ENCODE measurements around the gene CCDC93. TPM values are rescaled to one million over a fixed set of nuclear protein-coding genes. Genes with fewer than 3 reads are reported as not detected.

Gene CCDC93
- total RNA-seq, 2 donors from 2014 or later: 11.0 to 21.7 TPM

DNA sequence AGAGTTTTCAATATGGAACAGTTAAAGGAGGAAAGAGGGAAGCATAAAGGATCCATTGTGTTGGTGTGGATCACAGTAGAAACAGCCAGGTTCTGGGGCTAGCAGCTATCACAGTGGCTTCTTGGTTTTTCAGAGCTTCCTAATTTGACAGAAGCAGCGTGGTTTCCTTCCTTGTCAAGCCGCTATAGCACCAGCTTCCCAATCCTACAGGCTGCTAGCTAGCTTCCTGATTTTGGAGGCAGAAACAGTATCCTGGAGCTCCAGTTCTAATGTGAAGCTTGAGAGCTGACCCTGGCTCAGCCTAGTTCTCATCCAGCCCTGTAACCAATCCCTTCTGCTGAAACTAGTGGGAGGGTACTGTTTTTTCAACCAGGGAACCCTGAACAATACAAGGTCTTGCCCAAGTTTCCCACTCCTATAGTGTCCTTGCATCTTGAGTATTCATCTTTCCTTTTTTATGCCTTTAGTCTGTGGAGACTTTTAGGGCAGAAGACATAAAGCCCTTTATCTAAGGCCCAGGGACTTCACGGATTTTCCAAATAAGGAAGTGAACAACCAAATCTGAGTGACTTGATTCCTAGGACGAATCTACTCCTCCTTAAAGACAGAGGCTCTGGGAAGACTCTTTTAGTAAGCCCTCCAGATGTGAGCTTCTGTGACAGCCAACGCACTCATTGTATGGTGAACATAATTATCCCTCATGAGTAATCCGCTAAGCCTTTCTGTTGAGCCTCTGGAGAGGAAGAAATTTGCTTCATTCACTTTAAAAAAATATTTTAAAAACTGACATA lies 33.8 kb downstream of the CCDC93 start:
- TF ChIP-seq, protein P1, sequence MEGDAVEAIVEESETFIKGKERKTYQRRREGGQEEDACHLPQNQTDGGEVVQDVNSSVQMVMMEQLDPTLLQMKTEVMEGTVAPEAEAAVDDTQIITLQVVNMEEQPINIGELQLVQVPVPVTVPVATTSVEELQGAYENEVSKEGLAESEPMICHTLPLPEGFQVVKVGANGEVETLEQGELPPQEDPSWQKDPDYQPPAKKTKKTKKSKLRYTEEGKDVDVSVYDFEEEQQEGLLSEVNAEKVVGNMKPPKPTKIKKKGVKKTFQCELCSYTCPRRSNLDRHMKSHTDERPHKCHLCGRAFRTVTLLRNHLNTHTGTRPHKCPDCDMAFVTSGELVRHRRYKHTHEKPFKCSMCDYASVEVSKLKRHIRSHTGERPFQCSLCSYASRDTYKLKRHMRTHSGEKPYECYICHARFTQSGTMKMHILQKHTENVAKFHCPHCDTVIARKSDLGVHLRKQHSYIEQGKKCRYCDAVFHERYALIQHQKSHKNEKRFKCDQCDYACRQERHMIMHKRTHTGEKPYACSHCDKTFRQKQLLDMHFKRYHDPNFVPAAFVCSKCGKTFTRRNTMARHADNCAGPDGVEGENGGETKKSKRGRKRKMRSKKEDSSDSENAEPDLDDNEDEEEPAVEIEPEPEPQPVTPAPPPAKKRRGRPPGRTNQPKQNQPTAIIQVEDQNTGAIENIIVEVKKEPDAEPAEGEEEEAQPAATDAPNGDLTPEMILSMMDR (IDR thresholded peaks at IDR 0.05): no peak
- Histone ChIP-seq H3K4me3 (no peak overlapping the region), H3K4me1 (ENCODE audit: control insufficient read depth in 1 of 2, low read depth in 2 of 2) (peaks cover 5 to 8% of the 10 kb centered on the region in 2 donors), H3K27me3 (replicated peaks; ENCODE audit: insufficient read depth) (no peaks in the 10 kb centered on the region), H3K27ac (peak overlapping the region in 1 of 2 donors; percentile 46), H3K9me3 (no peaks in the 10 kb centered on the region), H3K36me3 (peaks cover 8% of the 10 kb centered on the region)
- ATAC-seq (ENCODE audit: insufficient number of reproducible peaks, low FRiP score, low read depth) (no peak), DNase-seq (ENCODE audit: low spot score) (no peak)

DNA sequence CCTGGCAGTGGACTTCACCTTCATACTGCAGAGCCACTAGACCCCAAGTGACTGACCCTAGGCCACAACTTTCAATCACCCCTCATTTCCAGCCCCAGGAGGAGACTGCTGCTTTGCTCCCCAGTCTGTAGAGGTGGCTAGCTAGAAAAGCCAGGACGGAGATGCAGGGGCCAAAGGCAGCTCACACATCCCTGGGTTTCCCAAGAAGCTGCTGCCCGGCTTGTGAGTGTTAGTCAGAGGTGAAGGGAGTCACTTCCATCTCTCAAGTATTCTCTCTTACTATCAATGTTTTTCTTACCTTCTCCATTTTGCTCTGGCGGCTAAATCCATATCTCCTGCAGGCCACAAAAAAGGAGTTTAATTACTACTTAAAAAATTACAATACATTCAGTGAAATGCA lies 36.2 kb downstream of the CCDC93 start:
- DNase-seq (ENCODE audit: low spot score): no peak
- H3K36me3 ChIP-seq: peaks cover 27% of the 10 kb centered on the region
- TF ChIP-seq, protein P1 (IDR thresholded peaks at IDR 0.05): no peak
- H3K27ac ChIP-seq: no peak overlapping the region
- H3K27me3 ChIP-seq (replicated peaks; ENCODE audit: insufficient read depth): no peaks in the 10 kb centered on the region
- H3K9me3 ChIP-seq: no peaks in the 10 kb centered on the region
- H3K4me1 ChIP-seq (ENCODE audit: control insufficient read depth in 1 of 2, low read depth in 2 of 2): peaks cover 5 to 8% of the 10 kb centered on the region in 2 donors
- no peak overlapping the region for H3K4me3 ChIP-seq
- no peak for ATAC-seq (ENCODE audit: insufficient number of reproducible peaks, low FRiP score, low read depth)

DNA sequence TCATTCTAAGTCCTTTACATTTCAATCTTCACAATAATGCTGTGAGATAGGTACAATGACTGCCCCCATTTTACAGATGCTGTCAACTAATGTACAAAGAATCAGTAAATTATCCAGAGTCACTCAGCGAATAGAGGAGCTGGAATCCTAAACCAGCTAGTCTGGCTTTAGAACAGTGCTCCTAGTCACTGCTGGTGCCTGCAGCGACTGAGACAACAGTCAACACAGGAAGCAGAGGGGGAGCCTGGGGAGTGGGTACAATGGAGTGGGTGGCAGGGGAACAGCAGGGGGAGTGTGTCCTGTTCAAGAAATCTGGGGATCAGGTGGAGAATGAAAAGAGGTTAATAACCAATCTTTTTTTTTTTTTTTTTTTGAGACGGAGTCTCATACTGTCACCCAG lies 37.3 kb downstream of the CCDC93 start:
- H3K27me3 ChIP-seq (replicated peaks; ENCODE audit: insufficient read depth): no peaks in the 10 kb centered on the region
- no peaks in the 10 kb centered on the region for H3K9me3 ChIP-seq
- peaks cover 35% of the 10 kb centered on the region for H3K36me3 ChIP-seq
- no peak overlapping the region for H3K27ac ChIP-seq
- DNase-seq (ENCODE audit: low spot score): no peak
- no peak overlapping the region for H3K4me3 ChIP-seq
- no peak for ATAC-seq (ENCODE audit: insufficient number of reproducible peaks, low FRiP score, low read depth)
- H3K4me1 ChIP-seq (ENCODE audit: control insufficient read depth in 1 of 2, low read depth in 2 of 2): peaks cover 5 to 8% of the 10 kb centered on the region in 2 donors
- TF ChIP-seq, protein P1 (IDR thresholded peaks at IDR 0.05): no peak

DNA sequence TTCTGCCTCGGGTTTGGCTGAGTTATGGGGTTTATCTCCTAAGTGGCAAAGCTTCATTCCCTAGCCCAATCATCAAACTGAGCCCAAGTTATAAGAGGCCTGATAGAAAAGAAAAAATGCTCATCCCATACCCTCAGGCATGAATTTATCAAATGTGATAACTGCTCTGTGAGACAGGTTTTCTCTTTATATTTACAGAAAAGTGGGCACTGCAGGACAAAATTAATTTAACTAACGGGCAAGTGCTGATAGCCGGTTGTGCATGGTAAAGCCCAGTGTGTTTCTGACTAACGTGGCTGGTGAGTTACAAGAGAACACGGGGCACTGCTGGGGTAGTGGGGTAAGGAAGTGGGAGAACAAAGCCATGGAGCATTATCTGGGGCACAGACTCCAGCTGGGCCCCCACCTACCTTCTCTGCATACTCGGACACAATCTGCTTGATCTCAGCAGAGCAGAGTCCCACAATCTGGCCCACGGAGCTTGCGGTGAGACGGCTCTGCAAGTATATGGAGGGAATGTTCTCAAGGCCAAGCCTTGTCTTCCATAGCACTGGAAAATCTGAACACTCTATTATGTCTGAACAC lies 40.3 kb downstream of the CCDC93 start:
- DNase-seq (ENCODE audit: low spot score) (no peak), ATAC-seq (ENCODE audit: insufficient number of reproducible peaks, low FRiP score, low read depth) (no peak)
- H3K4me1 ChIP-seq (ENCODE audit: control insufficient read depth in 1 of 2, low read depth in 2 of 2): no peaks in the 10 kb centered on the region
- no peaks in the 10 kb centered on the region for H3K27me3 ChIP-seq (replicated peaks; ENCODE audit: insufficient read depth)
- H3K4me3 ChIP-seq: no peak overlapping the region
- H3K27ac ChIP-seq: no peak overlapping the region
- TF ChIP-seq, protein P1 (IDR thresholded peaks at IDR 0.05): no peak
- peaks cover 42% of the 10 kb centered on the region for H3K36me3 ChIP-seq
- H3K9me3 ChIP-seq: no peaks in the 10 kb centered on the region

DNA sequence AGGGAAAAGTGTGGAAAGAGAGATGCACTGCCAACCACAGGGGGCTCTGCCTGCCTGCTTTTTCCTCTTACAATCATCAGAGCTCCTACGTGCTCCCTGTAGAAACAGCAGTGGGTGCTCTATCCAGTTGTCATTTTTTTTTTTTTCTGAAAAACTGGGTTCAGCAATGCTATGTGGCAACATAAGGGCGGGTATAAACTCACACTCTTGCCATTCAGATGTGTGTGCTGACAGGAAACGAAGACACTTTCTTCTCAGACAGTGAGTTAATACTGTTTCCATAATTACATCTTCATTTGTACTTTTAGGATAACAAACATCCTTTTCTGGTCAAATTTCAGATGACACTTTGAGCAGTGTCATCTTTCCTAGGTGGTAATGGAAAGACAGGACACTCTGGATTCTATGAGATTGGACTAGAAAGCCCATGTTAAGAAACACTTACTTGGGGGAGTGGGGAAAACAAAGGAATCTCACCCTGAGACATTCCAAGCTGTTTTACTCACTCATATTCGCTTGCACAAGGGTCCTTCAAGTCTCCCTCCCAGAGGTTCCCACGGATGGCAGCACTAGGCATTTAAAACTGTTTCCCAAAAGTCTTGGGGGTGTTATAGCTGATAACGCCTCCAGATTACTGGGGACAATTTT lies 41.3 kb downstream of the CCDC93 start:
- Histone ChIP-seq H3K36me3 (peaks cover 42% of the 10 kb centered on the region), H3K9me3 (no peaks in the 10 kb centered on the region), H3K27ac (no peak overlapping the region), H3K27me3 (replicated peaks; ENCODE audit: insufficient read depth) (no peaks in the 10 kb centered on the region), H3K4me3 (no peak overlapping the region), H3K4me1 (ENCODE audit: control insufficient read depth in 1 of 2, low read depth in 2 of 2) (no peaks in the 10 kb centered on the region)
- no peak for DNase-seq (ENCODE audit: low spot score)
- TF ChIP-seq, protein P1 (IDR thresholded peaks at IDR 0.05): no peak
- no peak for ATAC-seq (ENCODE audit: insufficient number of reproducible peaks, low FRiP score, low read depth)
